CD14-positive monocyte (primary cell): ENCODE measurements around the gene SCARB2. TPM values are rescaled to one million over a fixed set of nuclear protein-coding genes. Genes with fewer than 3 reads are reported as not detected.

Experiments used
- DNase-seq, 3 donors: peaks; one replicate each; pipeline ENCODE4 v3.0.0-alpha.2; 2011 to 2022
- H2AFZ ChIP-seq: 2 replicates; pipeline ENCODE4 v1.6.0; 2012; ENCODE audit warnings: mild to moderate bottlenecking, low read depth, low read length, inconsistent platforms; ENCODE audit not compliant: insufficient read depth, poor library complexity, severe bottlenecking
- H3K27ac ChIP-seq, 2 donors: 1 replicate in 1 of 2; 2 replicates in 1 of 2; pipeline ENCODE4 v1.5.1; 2012 to 2013; ENCODE audit warnings: low read length in 2 of 2, control low read depth in 1 of 2, inconsistent platforms in 1 of 2, low read depth in 1 of 2, mild to moderate bottlenecking in 1 of 2
- H3K27me3 ChIP-seq, 2 donors: one replicate each; pipeline versions ENCODE4 v1.6.0 to v1.6.1; 2011 to 2013; ENCODE audit warnings: low read length in 2 of 2; ENCODE audit not compliant: control insufficient read depth in 2 of 2, insufficient read depth in 2 of 2
- H3K36me3 ChIP-seq, 2 donors: replicated peaks in 1 of 2; 1 replicate in 1 of 2; 2 replicates in 1 of 2; pipeline versions ENCODE4 v1.5.1 to v1.6.1; 2012 to 2013; ENCODE audit warnings: low read length in 2 of 2, control low read depth in 1 of 2, inconsistent platforms in 1 of 2, mild to moderate bottlenecking in 1 of 2; ENCODE audit not compliant: insufficient read depth in 2 of 2, control insufficient read depth in 1 of 2
- H3K4me1 ChIP-seq, 2 donors: 1 replicate in 1 of 2; 2 replicates in 1 of 2; pipeline versions ENCODE4 v1.5.1 to v1.6.1; 2012 to 2013; ENCODE audit warnings: low read length in 2 of 2, control low read depth in 1 of 2, inconsistent platforms in 1 of 2, mild to moderate bottlenecking in 1 of 2, moderate library complexity in 1 of 2; ENCODE audit not compliant: insufficient read depth in 2 of 2, control insufficient read depth in 1 of 2
- H3K4me2 ChIP-seq: replicated peaks from 2 replicates; pipeline ENCODE3; 2012; ENCODE audit warnings: low read length, moderate library complexity, mild to moderate bottlenecking; ENCODE audit not compliant: poor library complexity, severe bottlenecking; ENCODE audit errors: extremely low read depth
- H3K4me3 ChIP-seq, 3 experiments: fragments of 200-600 bp in 1 of 3; sonication (generic) in 1 of 3; replicated peaks in 1 of 3; 1 replicate in 2 of 3; 2 replicates in 1 of 3; pipeline ENCODE4 v1.5.1; 2011 to 2013; ENCODE audit warnings: low read length in 3 of 3, mild to moderate bottlenecking in 3 of 3, control low read depth in 2 of 3, low read depth in 2 of 3, inconsistent platforms in 1 of 3, moderate library complexity in 1 of 3
- H3K79me2 ChIP-seq: 2 replicates; pipeline ENCODE4 v1.6.0; 2012; ENCODE audit warnings: mild to moderate bottlenecking, control low read depth, inconsistent platforms, low read length, moderate library complexity; ENCODE audit not compliant: insufficient read depth
- H3K9ac ChIP-seq: 2 replicates; pipeline ENCODE4 v1.6.0; 2017; ENCODE audit warnings: low read length, mild to moderate bottlenecking; ENCODE audit not compliant: insufficient read depth, poor library complexity, severe bottlenecking
- H3K9me3 ChIP-seq, 2 donors: replicated peaks in 1 of 2; 1 replicate in 1 of 2; 2 replicates in 1 of 2; pipeline versions ENCODE4 v1.5.1 to v1.6.1; 2012 to 2013; ENCODE audit warnings: low read length in 2 of 2, control low read depth in 1 of 2; ENCODE audit not compliant: control insufficient read depth in 1 of 2, insufficient read depth in 1 of 2
- H4K20me1 ChIP-seq: 2 replicates; pipeline ENCODE4 v1.6.0; 2012; ENCODE audit warnings: mild to moderate bottlenecking, low read length, control low read depth, moderate library complexity; ENCODE audit not compliant: insufficient read depth
- H3K27ac Mint-ChIP-seq, 7 donors: one replicate each; pipeline ENCODE4 v1.8.0; 2020; ENCODE audit warnings: mild to moderate bottlenecking in 7 of 7, mixed read lengths in 7 of 7, moderate library complexity in 6 of 7, inconsistent platforms in 2 of 7
- H3K27me3 Mint-ChIP-seq, 3 donors: one replicate each; pipeline ENCODE4 v1.8.0; 2021 to 2022; ENCODE audit warnings: low read depth in 3 of 3, mild to moderate bottlenecking in 3 of 3, mixed read lengths in 3 of 3, moderate library complexity in 3 of 3, inconsistent platforms in 1 of 3
- H3K36me3 Mint-ChIP-seq, 2 donors: one replicate each; pipeline ENCODE4 v1.8.0; 2020; ENCODE audit warnings: mixed read lengths in 2 of 2, inconsistent platforms in 1 of 2, mild to moderate bottlenecking in 1 of 2
- H3K4me1 Mint-ChIP-seq: one replicate; pipeline ENCODE4 v1.8.0; 2020; ENCODE audit warnings: mild to moderate bottlenecking, mixed read lengths
- H3K4me3 Mint-ChIP-seq, 2 donors: one replicate each; pipeline ENCODE4 v1.8.0; 2020; ENCODE audit warnings: mild to moderate bottlenecking in 2 of 2, mixed read lengths in 2 of 2, moderate library complexity in 1 of 2
- H3K9me3 Mint-ChIP-seq, 7 donors: one replicate each; pipeline ENCODE4 v1.8.0; 2020 to 2022; ENCODE audit warnings: mixed read lengths in 7 of 7, mild to moderate bottlenecking in 6 of 7, moderate library complexity in 6 of 7, inconsistent platforms in 2 of 7
- WGBS: methylation state at CpG from one replicate; pipeline ENCODE4 v1.1.5; 2013; ENCODE audit warnings: missing lambda C conversion rate; ENCODE audit not compliant: insufficient coverage; 5-methylcytosine and 5-hydroxymethylcytosine counted together
- intact Hi-C, 2 donors: fragments of 100-400 bp; cut with micrococcal nuclease; formaldehyde crosslinking; loops; one replicate each; pipeline versions ENCODE4 v1.15.0 to v1.15.1; 2023
- polyA plus RNA-seq, 3 donors: library from polyadenylated mRNA; depleted of rRNA in 1 of 3; unstranded in 2 of 3; stranded (reverse) in 1 of 3; fragments of 300-500 nt in 2 of 3; fragments of >200 nt in 1 of 3; fragmentation: Illumina TruSeq in 2 of 3; gene quantifications; 1 replicate in 2 of 3; 2 replicates in 1 of 3; pipeline ENCODE4 v1.2.3, GENCODE V29; 2012 to 2021
- TF ChIP-seq, protein P1 (sequence below): fragments of 200-600 bp; IDR thresholded peaks from one replicate; pipeline ENCODE4 v1.8.0; 2022; ENCODE audit warnings: antibody characterized with exemption, mild to moderate bottlenecking

The SCARB2 gene
- polyA plus RNA-seq, 3 donors, result 36.8 to 73.0 (median 53.5) TPM

DNA sequence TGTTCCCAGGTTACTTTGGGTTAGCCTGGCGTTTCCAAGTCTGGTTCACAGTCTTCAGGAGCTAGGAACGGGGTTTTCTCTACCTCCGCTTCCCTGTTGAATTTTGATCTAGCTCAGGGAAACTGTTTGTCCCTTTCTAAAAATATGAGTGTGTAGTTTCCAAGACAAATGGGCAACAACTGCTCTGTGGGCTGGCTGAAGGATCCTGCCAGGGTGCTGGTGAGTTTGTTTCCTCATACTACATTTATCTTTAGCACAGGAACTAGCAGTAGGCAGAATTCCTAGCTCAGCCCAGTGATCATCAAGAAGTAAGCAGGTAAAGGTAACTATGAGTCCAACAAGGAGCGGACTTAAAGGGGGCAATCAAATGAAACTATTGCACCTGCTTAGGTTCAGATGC, 24.6 kb upstream of the SCARB2 start:
- peaks cover 3 to 24% (median 19%) of the 10 kb centered on the region in 7 donors for H3K9me3 Mint-ChIP-seq
- H3K79me2 ChIP-seq, result no peaks in the 10 kb centered on the region

DNA sequence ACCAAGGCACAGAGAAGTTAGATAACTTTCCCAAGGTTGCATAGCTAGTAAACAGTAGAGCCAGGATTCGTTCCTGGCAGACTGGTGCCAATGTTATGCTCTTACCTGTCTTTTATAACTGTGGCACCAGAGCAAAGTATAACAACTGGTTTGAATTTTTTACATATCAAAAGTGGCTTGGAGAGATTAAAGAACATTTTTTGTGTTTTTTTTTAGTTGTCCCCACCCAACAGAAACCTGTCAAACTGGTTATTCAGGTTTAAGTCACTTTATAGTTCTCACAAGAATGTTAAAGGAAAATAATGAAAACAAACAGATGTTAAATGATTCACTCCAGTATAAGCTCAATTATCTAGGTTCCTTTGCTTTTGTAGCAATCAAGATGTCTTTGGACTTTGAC, 22.3 kb upstream of the SCARB2 start:
- Mint-ChIP-seq H3K27me3 (peaks cover 2 to 3% (median 3%) of the 10 kb centered on the region in 3 donors), H3K4me1 (peaks cover 4% of the 10 kb centered on the region), H3K9me3 (peaks cover 3 to 23% (median 19%) of the 10 kb centered on the region in 7 donors), H3K27ac (no peak overlapping the region), H3K4me3 (no peak overlapping the region), H3K36me3 (peaks cover 0 to 2% of the 10 kb centered on the region in 2 donors)
- DNase-seq, result no peak
- no peaks in the 10 kb centered on the region for H4K20me1 ChIP-seq
- no peaks in the 10 kb centered on the region for H3K79me2 ChIP-seq
- no peaks in the 10 kb centered on the region for H3K4me1 ChIP-seq
- no peaks in the 10 kb centered on the region for H3K27me3 ChIP-seq
- H3K36me3 ChIP-seq, result no peaks in the 10 kb centered on the region
- TF ChIP-seq, protein P1, sequence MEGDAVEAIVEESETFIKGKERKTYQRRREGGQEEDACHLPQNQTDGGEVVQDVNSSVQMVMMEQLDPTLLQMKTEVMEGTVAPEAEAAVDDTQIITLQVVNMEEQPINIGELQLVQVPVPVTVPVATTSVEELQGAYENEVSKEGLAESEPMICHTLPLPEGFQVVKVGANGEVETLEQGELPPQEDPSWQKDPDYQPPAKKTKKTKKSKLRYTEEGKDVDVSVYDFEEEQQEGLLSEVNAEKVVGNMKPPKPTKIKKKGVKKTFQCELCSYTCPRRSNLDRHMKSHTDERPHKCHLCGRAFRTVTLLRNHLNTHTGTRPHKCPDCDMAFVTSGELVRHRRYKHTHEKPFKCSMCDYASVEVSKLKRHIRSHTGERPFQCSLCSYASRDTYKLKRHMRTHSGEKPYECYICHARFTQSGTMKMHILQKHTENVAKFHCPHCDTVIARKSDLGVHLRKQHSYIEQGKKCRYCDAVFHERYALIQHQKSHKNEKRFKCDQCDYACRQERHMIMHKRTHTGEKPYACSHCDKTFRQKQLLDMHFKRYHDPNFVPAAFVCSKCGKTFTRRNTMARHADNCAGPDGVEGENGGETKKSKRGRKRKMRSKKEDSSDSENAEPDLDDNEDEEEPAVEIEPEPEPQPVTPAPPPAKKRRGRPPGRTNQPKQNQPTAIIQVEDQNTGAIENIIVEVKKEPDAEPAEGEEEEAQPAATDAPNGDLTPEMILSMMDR, result no peak
- no peak overlapping the region for H3K9ac ChIP-seq
- H2AFZ ChIP-seq, result no peak overlapping the region
- no peak overlapping the region for H3K4me3 ChIP-seq
- H3K9me3 ChIP-seq, result peaks cover 0 to 6% of the 10 kb centered on the region in 2 donors
- H3K27ac ChIP-seq, result no peak overlapping the region
- no CpG with 5 or more reads among the region's 1 CpG for WGBS
- intact Hi-C loops, result no loop called here
- H3K4me2 ChIP-seq, result no peak overlapping the region

More for the DNA sequence above, 24.6 kb upstream of the SCARB2 start:
- H3K36me3 Mint-ChIP-seq, result peaks cover 0 to 2% of the 10 kb centered on the region in 2 donors
- no peaks in the 10 kb centered on the region for H4K20me1 ChIP-seq
- peaks cover 4% of the 10 kb centered on the region for H3K4me1 Mint-ChIP-seq
- H3K27me3 Mint-ChIP-seq, result peaks cover 2 to 6% (median 3%) of the 10 kb centered on the region in 3 donors
- intact Hi-C loops, result no loop called here
- H3K4me3 Mint-ChIP-seq, result no peak overlapping the region
- TF ChIP-seq, protein P1, result no peak
- no peaks in the 10 kb centered on the region for H3K36me3 ChIP-seq
- no peak overlapping the region for H3K4me3 ChIP-seq
- no peaks in the 10 kb centered on the region for H3K4me1 ChIP-seq
- no peak overlapping the region for H2AFZ ChIP-seq
- H3K4me2 ChIP-seq, result no peak overlapping the region
- WGBS, result 97% methylated on average over 3 of the region's 4 CpGs
- no peak overlapping the region for H3K9ac ChIP-seq
- no peak for DNase-seq
- no peak overlapping the region for H3K27ac ChIP-seq
- no peak overlapping the region for H3K27ac Mint-ChIP-seq
- peaks cover 0 to 6% of the 10 kb centered on the region in 2 donors for H3K9me3 ChIP-seq
- H3K27me3 ChIP-seq, result no peaks in the 10 kb centered on the region
